Stimulated activated CD4-positive, alpha-beta T cell treated with anti-CD3 and anti-CD28 coated beads, Interleukin-1b, Interleukin-23, amount 100 ng/mL, for 1 hour (primary cell): Measurements from ENCODE around the gene SDF2.
"Not testable (repeated sequence)": the region's sequence is repeated elsewhere in the genome, so short reads cannot be mapped to it uniquely, and the experiment has no call there.

ENCODE experiments used
- DNase-seq, 2 donors: peaks; one replicate each; pipeline ENCODE4 v3.0.0-alpha.2; 2020; ENCODE audit warnings: low read depth in 2 of 2

Gene SDF2

DNA sequence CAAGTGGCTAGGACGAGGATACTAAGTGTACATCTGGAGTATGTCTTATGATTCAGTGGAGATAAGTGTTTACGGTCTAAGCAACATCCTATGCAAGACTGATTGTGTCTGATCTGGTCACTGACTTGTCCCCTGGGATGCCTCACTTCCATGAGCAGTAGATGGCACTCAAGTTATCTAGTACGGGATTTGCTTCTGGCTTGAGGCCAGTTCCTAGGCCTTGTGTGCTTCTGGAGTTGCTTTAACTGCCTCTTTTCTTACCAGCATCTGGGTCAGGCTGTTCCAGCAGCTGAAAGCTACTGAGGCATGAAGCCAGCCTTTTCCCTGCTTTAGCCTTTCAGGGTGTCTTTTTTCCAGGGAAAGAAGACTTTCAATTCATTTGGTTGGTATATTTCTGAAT is 23.3 kb upstream of the SDF2 start:
- no peak for DNase-seq

- DNase-seq, result no peak
Measured at GRCh38 chr17:28682655-28683054, 20.9 kb upstream of the SDF2 start.

- DNase-seq, result no peak
Measured at GRCh38 chr17:28675980-28676379, 14.3 kb upstream of the SDF2 start.

DNA sequence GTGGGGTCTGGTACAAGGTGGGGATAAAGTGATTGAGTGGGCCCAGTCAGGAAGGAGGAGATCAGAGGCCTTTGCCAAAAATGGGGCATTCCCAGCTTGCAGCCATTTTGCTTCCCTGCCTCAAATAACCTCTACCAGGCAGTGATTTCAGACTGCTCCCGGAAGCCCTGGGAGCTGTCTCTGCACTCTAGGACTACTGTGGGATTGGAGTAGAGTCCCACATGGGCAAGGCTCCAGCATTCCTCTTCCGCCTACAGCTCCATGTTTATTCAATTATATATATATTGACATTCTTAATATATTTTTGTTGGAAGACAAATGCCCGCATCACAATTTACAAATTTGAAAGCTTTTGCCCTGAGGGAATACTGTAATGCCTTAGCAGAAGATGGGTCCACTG is 13.8 kb upstream of the SDF2 start:
- DNase-seq, result no peak

- no peak for DNase-seq
Measured at GRCh38 chr17:28669918-28670317, 8.2 kb upstream of the SDF2 start.

DNA sequence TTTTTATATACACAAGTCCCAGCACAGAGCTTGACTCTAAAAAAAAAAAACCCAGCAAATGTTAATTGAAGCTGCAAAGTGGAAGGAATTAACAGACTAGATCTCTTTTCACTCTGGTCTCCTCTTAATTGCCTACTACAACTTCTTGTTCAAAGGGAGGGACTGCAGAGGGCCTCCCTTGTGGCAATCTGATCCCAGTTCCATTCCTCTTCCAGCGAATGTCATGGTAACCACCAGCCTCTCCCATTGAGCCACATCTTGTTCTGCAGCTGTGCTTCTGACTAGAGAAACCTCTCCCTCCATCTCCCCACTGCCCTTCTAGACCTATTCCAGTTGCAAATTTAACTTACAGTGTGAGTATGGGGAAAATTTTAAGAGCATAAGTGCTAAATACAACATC is 6.2 kb upstream of the SDF2 start:
- DNase-seq, result no peak

- no peak for DNase-seq
Measured at GRCh38 chr17:28665994-28666393, 4.3 kb upstream of the SDF2 start.

GRCh38 chr17:28663723-28664122 is 2.0 kb upstream of the SDF2 start:
- no peak for DNase-seq

- no peak for DNase-seq
Measured at GRCh38 chr17:28662527-28662829, 772 bp upstream of the SDF2 start.

DNA sequence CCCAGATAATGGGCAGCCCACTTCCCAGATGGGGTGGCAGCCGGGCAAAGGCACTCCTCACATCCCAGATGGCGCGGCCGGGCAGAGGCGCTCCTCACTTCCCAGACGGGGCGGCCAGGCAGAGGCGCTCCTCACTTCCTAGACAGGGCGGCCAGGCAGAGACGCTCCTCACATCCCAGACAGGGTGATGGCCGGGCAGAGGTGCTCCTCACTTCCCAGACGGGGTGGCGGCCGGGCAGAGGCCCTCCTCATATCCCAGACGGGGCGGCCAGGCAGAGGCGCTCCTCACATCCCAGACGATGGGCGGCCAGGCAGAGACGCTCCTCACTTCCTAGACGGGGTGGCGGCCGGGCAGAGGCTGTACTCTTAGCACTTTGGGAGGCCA is 2.2 kb downstream of the SDF2 start:
- DNase-seq, result not testable (repeated sequence)

GRCh38 chr17:28658766-28659496 is 2.8 kb downstream of the SDF2 start:
- not testable (repeated sequence) for DNase-seq

DNA sequence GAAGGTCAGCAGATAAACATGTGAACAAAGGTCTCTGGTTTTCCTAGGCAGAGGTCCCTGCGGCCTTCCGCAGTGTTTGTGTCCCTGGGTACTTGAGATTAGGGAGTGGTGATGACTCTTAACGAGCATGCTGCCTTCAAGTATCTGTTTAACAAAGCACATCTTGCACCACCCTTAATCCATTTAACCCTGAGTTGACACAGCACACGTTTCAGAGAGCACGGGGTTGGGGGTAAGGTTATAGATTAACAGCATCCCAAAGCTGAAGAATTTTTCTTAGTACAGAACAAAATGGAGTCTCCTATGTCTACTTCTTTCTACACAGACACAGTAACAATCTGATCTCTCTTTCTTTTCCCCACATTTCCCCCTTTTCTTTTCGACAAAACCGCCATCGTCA is 3.4 kb downstream of the SDF2 start:
- DNase-seq, result not testable (repeated sequence)

DNA sequence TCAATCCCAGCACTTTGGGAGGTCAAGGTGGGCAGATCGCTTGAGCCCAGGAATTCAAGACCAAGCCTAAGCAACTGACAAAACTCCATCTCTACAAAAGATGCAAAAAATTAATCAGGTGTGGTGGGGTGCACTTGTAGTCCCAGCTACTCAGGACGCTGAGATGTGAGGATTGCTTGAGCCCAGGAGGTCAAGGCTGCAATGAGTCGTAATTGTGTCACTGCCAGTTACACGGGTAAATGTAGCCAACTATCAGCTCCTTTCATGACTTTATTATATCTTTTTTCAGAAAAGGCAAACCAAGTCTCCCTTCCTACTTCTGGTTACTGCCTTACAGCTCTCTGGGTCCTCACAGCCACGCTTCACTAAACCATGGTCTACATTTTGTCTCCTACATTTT is 4.0 kb downstream of the SDF2 start:
- no peak for DNase-seq

DNA sequence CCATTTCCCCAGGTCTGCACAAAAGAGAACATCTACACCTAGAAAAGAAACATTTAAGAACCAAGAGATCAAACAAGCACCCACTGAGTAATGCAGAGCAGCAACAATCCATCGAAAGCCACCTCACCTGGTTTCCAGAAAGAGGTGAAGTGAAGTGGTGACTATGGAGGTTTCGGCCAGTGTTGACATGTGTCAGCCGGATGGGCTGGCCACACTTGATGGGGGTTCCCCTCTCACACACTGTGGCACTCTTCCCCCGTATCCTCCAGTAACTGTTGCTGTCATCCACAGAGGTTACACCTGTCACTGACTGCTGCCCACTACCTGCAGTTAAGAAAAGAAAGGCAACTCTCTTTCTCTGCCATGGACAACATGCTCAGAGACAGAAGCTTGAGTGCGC is 6.5 kb downstream of the SDF2 start:
- DNase-seq, result no peak

GRCh38 chr17:28648698-28649097 is 13.0 kb downstream of the SDF2 start:
- no peak for DNase-seq

DNA sequence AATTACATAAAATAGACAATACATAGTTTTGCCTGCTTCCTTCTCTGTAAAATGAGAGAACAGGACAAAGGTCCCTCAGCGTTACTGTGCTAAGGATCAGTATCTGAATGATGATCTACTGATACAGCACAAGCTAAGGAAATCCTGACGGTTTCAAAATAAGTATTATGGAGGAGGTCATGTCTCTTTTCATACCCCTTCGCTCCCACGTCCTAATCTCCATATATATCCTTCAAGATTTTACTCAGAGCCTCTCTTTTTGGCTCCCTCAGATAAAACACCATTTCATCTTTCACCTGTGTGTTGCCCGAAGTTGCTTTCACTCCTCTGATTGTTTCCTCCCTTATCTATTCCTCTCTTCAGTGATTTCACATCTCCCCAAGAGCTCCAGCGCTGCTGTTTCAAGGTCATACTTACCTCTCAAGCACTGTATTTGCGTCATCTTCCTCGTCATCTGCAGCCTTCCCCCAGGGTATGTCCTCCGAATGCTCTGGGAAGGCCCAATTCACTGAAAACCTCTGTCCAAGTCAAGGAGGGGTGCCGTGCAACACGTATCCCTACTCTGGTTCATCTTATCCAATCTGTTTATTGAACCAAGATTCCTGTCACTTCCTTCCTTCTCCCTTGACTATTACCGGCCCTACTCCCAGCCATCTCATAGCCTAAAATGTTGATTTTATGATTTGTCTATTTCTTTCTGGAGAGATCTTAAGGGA is 15.5 kb downstream of the SDF2 start:
- no peak for DNase-seq

DNA sequence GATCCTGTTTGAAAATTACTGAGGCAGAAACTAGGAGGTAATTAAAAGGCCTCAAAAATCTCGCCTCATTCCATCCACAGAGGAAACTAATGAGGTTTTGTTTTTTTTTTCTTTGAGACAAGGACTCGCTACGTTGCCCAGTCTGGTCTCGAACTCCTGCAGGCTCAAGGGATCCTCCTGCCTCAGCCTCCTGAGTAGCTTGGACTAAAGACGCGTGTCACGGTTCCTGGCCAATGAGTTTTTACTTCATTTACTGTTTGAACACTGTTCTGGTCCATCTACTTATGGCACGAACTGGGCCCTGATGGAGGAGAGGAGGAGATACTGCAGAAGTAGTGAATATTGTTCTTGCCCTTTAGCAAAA is 16.1 kb downstream of the SDF2 start:
- no peak for DNase-seq

GRCh38 chr17:28644787-28645575 is 16.7 kb downstream of the SDF2 start, which contains the start of gene BLTP2:
TSS of gene BLTP2 (minus strand) at chr17:28645158. CDS start at chr17:28645056, 102 bp downstream.
- DNase-seq, result peak; percentile 87 to 89

GRCh38 chr17:28643983-28644786 is 17.5 kb downstream of the SDF2 start:
- no peak for DNase-seq

- no peak for DNase-seq
Measured at GRCh38 chr17:28641579-28641978, 20.1 kb downstream of the SDF2 start.

DNA sequence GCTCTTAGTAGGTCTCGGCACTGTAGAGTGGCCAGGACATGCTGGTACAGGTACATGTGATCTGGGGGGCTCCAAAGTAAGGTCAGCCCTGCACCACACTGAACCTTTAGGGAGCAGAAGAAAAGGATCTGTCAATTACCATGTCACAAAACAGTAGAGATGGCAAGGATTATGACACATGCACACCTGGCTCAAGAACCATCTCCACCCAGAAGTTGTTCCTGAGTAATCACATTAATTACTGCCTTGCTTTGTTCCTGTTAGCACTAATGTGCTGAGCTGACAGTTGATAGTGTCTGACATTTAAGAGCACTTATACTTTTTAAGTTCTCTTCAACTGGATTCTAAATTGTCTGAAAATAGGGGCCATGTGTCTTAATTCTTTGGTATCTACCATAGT is 26.2 kb downstream of the SDF2 start:
- no peak for DNase-seq
